PC-9 (cell line): Measurements from ENCODE around the gene PAX8. TPM values are rescaled to one million over a fixed set of nuclear protein-coding genes. Genes with fewer than 3 reads are reported as not detected.

Experiments used
- BruUV-seq: library from RNA; stranded (reverse); fragments of 400-500 nt; replicated peaks from 2 replicates; lab custom pipeline; 2021; lab: Mats Ljungman, UMichigan
- CTCF ChIA-PET: fragments of 300-600 bp; sonication (Branson Sonifier 250); formaldehyde crosslinking; loops from one replicate; lab custom pipeline; 2022; ENCODE audit warnings: antibody characterized with exemption; lab: Charles Lee
- POLR2A ChIA-PET: fragments of 300-600 bp; sonication (Branson Sonifier 250); formaldehyde crosslinking; loops from one replicate; lab custom pipeline; 2022; ENCODE audit warnings: antibody characterized with exemption; ENCODE audit not compliant: unreplicated experiment; lab: Charles Lee
- DNase-seq, 2 experiments: peaks; one replicate each; pipeline versions ENCODE4 v3.0.0 to v3.0.0-alpha.2; 2015 to 2022; ENCODE audit warnings: mixed read lengths in 1 of 2
- H2AFZ ChIP-seq: fragments of 200-600 bp; sonication (generic); 2 replicates; pipeline ENCODE4 v1.8.1; 2017; ENCODE audit warnings: antibody characterized with exemption
- H3F3A ChIP-seq: fragments of 200-600 bp; sonication (generic); 2 replicates; pipeline ENCODE4 v1.8.1; 2017; ENCODE audit warnings: antibody characterized with exemption, mild to moderate bottlenecking, low read depth; ENCODE audit not compliant: insufficient read depth
- H3K27ac ChIP-seq: fragments of 200-600 bp; sonication (generic); 2 replicates; pipeline ENCODE4 v1.6.1; 2016; ENCODE audit warnings: mixed run types
- H3K27me3 ChIP-seq: fragments of 200-600 bp; sonication (generic); 2 replicates; pipeline ENCODE4 v1.6.1; 2016; ENCODE audit warnings: low read depth, mixed run types; ENCODE audit not compliant: insufficient read depth
- H3K36me3 ChIP-seq: fragments of 200-600 bp; sonication (generic); 2 replicates; pipeline ENCODE4 v1.6.1; 2016; ENCODE audit warnings: low read depth, mixed run types
- H3K4me1 ChIP-seq: fragments of 200-600 bp; sonication (generic); replicated peaks from 2 replicates; pipeline ENCODE4 v1.6.1; 2016; ENCODE audit warnings: mixed run types; ENCODE audit not compliant: insufficient read depth
- H3K4me2 ChIP-seq: fragments of 200-600 bp; sonication (generic); 2 replicates; pipeline ENCODE4 v1.6.1; 2017; ENCODE audit warnings: mixed run types
- H3K4me3 ChIP-seq: fragments of 200-600 bp; sonication (generic); 2 replicates; pipeline ENCODE4 v1.6.1; 2016; ENCODE audit warnings: mixed run types
- H3K79me2 ChIP-seq: fragments of 200-600 bp; sonication (generic); 2 replicates; pipeline ENCODE4 v1.6.1; 2017; ENCODE audit warnings: low read depth, mixed run types
- H3K9me2 ChIP-seq: fragments of 200-600 bp; sonication (generic); 2 replicates; pipeline ENCODE4 v1.8.1; 2017; ENCODE audit warnings: mild to moderate bottlenecking; ENCODE audit not compliant: insufficient read depth
- H3K9me3 ChIP-seq: fragments of 200-600 bp; sonication (generic); 2 replicates; pipeline ENCODE4 v1.8.1; 2016; ENCODE audit warnings: low read depth; ENCODE audit not compliant: insufficient read depth
- H4K20me1 ChIP-seq: fragments of 200-600 bp; sonication (generic); 2 replicates; pipeline ENCODE4 v1.8.1; 2017; ENCODE audit not compliant: insufficient read depth
- EZH2 ChIP-seq: fragments of 200-600 bp; sonication (generic); IDR thresholded peaks from 2 replicates; pipeline ENCODE4 v1.8.0; 2017; ENCODE audit warnings: antibody characterized with exemption, low read depth
- intact Hi-C: fragments of 100-400 bp; cut with micrococcal nuclease; formaldehyde crosslinking; loops from one replicate; pipeline ENCODE4 v1.10.0; 2022; ENCODE audit not compliant: unreplicated experiment
- total RNA-seq: library from RNA; stranded (reverse); gene quantifications from 2 replicates; pipeline ENCODE4 v1.2.3, GENCODE V29; 2021
- TF ChIP-seq, protein P1 (sequence below): fragments of 200-600 bp; sonication (generic); conservative IDR thresholded peaks from 2 replicates; pipeline ENCODE4 v1.6.1; 2017; ENCODE audit warnings: mixed run types, antibody characterized with exemption, mild to moderate bottlenecking, moderate library complexity

Gene PAX8
- total RNA-seq, 1 experiment from 2014 or later = 5.8 TPM

DNA sequence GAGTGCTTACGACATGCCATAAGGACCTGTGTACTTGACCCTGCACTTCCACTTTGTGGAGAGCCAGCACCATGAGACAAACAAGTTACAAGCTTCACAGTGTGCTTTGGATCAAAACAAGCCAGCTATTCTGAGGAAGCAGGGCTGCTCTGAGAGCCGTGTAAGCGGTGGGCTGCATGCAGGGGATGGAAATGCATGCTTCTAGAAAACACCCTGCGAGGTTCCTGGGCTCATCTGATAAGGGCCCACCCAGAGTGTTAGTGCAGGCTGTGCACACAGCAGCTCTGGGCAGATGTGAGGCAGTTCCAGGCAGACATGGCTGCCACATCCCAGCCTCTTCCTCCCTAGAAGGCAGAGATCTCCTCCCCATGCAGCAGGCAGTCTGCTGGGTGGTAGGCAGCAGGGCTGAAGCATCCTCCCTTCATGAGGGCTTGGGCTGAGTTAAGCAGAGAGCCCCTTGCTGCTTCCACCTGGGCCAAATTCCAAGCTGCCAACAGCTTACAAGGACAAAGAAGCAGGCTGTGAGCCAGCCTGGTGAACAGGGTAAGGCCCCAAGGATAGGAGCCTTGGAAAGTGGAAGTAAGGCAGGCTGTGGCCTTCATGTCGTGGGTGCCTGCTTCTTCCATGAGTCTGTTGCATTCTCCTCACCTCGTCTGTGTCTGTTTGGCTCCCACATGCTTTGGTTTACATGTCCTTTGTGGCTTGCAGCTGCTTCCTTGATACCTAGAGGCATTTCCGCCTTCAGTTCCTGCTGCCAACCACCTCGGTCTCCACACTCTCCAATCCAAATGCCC is 97.3 kb downstream of the PAX8 start:
- Histone ChIP-seq H3K27ac (no peak overlapping the region), H3K4me2 (no peak overlapping the region), H3K4me1 (no peaks in the 10 kb centered on the region), H3K36me3 (no peaks in the 10 kb centered on the region), H3K27me3 (no peaks in the 10 kb centered on the region), H3K9me2 (no peaks in the 10 kb centered on the region), H3K4me3 (no peak overlapping the region), H3K79me2 (no peaks in the 10 kb centered on the region), H4K20me1 (no peaks in the 10 kb centered on the region), H2AFZ (no peak overlapping the region), H3F3A (no peaks in the 10 kb centered on the region), H3K9me3 (no peaks in the 10 kb centered on the region)
- ChIA-PET POLR2A (no interaction called here), CTCF (interaction anchor here (0.6 to 0.8 kb wide), 4 partner anchors 12 to 444 kb away, joined by 3 to 13 read pairs (median 5); no protein-coding TSS in a partner anchor)
- TF ChIP-seq EZH2 = no peak
- TF ChIP-seq, protein P1, sequence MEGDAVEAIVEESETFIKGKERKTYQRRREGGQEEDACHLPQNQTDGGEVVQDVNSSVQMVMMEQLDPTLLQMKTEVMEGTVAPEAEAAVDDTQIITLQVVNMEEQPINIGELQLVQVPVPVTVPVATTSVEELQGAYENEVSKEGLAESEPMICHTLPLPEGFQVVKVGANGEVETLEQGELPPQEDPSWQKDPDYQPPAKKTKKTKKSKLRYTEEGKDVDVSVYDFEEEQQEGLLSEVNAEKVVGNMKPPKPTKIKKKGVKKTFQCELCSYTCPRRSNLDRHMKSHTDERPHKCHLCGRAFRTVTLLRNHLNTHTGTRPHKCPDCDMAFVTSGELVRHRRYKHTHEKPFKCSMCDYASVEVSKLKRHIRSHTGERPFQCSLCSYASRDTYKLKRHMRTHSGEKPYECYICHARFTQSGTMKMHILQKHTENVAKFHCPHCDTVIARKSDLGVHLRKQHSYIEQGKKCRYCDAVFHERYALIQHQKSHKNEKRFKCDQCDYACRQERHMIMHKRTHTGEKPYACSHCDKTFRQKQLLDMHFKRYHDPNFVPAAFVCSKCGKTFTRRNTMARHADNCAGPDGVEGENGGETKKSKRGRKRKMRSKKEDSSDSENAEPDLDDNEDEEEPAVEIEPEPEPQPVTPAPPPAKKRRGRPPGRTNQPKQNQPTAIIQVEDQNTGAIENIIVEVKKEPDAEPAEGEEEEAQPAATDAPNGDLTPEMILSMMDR = no peak
- DNase-seq = no peak
- intact Hi-C loops = no loop called here
- no TSS peak for BruUV-seq

DNA sequence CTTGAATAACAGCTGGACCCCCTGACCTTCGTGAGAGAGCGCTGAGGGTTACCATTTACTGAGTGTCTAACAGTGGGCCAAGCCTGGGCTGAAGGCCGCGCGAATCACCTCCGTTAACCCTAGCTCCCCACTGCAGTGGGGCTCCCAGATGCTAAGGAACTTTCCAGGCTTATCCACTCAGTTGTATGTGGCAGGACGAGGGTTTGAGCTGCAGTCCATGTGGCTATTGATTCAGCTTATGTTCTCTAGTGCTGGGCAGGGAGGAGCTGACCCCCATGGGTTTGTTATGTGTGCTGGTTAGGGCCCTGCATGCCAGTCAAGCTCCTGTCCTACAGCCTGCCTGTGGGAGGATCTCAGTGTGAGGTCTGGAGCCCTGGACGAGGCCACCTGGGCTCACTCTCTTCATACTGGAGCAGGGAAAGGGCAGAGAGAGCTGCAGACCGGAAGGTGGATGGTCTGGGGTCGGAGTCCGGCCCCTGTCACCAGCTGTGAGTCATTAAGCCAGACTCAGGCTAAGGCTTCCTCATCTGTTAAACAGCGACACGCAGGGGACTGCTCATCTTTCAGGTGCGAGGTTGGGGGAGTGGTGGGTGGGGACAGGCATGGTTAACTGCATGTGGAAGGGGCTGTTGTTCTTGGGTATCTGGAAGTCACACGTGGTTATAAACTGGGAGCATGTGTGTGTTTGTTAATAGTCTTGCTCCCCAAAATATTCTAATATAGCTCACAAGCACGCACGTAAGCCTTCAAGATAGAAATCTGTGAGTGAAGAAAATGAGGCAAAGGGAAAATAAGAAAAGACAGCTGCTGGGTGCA is 98.4 kb downstream of the PAX8 start:
- Histone ChIP-seq H3K27me3 (no peaks in the 10 kb centered on the region), H3K79me2 (no peaks in the 10 kb centered on the region), H3K4me1 (no peaks in the 10 kb centered on the region), H3K9me2 (no peaks in the 10 kb centered on the region), H2AFZ (no peak overlapping the region), H4K20me1 (no peaks in the 10 kb centered on the region), H3F3A (no peaks in the 10 kb centered on the region), H3K4me2 (no peak overlapping the region), H3K36me3 (no peaks in the 10 kb centered on the region), H3K9me3 (no peaks in the 10 kb centered on the region), H3K4me3 (no peak overlapping the region), H3K27ac (no peak overlapping the region)
- DNase-seq = no peak
- POLR2A ChIA-PET = no interaction called here
- no TSS peak for BruUV-seq
- no peak for TF ChIP-seq EZH2
- TF ChIP-seq, protein P1 = no peak
- CTCF ChIA-PET = interaction anchor here (0.7 kb wide), 1 partner anchor 43 kb away, joined by 13 read pairs; no protein-coding TSS in a partner anchor
- intact Hi-C loops = no loop called here

DNA sequence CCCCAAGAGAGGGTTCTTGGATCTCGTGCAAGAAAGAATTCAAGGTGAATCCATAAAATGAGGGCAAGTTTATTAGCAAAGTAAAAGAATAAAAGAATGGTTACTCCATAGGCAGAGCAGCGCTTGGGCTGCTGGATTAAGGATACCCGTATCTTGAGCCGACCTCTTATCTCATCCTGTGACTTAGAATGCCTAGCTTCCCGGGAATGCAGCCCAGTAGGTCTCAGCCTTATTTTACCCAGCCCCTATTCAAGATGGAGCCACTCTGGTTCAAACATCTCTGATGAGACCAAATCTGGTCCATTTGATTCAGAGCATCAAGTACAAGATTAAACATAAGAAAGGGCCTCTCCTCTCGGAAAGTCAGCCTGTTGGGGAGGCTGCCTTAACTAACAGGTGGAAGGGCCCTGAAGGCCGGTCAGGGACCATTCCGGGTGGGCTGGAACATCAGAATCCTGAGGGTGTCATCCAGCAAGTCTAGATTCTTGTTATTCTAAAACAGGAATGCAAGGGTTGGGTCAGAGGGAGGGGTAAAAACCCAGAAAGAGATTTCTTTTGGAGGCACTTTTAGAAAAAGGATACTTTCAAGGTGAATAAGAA is 99.2 kb downstream of the PAX8 start:
- intact Hi-C loops = no loop called here
- no peak overlapping the region for H3K27ac ChIP-seq
- H3K79me2 ChIP-seq = no peaks in the 10 kb centered on the region
- no TSS peak for BruUV-seq
- DNase-seq = no peak
- H3K4me3 ChIP-seq = no peak overlapping the region
- TF ChIP-seq, protein P1 = no peak
- no peak for TF ChIP-seq EZH2
- H3K4me2 ChIP-seq = no peak overlapping the region
- H3K9me3 ChIP-seq = no peaks in the 10 kb centered on the region
- no peaks in the 10 kb centered on the region for H3K27me3 ChIP-seq
- no peaks in the 10 kb centered on the region for H3F3A ChIP-seq
- CTCF ChIA-PET = no interaction called here
- H2AFZ ChIP-seq = no peak overlapping the region
- H3K36me3 ChIP-seq = no peaks in the 10 kb centered on the region
- H3K9me2 ChIP-seq = no peaks in the 10 kb centered on the region
- POLR2A ChIA-PET = no interaction called here
- H4K20me1 ChIP-seq = no peaks in the 10 kb centered on the region
- no peaks in the 10 kb centered on the region for H3K4me1 ChIP-seq
